GDM1 (cell line): Measurements from ENCODE around the gene DAAM1.

Source experiments
- DNase-seq: peaks from one replicate; lab custom pipeline; 2025; lab: John Stamatoyannopoulos, UW

DAAM1 gene

GRCh38 chr14:59314953-59315599 lies 126.6 kb downstream of the DAAM1 start:
- no peak for DNase-seq

GRCh38 chr14:59316151-59316830 lies 127.8 kb downstream of the DAAM1 start:
- no peak for DNase-seq

DNA sequence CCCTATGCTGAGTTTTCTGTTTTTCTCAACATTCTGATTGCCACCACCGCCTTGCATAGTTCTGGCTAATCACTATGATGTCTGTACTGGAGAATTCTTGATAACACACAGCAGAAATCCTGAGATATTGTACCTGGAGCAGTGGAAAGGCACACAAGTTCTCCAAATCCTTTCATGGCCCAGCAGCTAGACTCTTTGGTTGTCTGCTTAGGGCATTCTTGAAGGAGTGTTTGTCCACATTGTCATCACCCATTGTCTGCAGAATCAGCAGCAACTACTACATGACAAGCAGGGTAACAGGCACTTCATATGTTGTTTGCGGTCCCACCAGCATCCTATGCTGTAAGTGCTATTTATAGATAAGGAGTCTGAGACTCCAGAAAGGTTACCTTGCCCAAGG lies 128.9 kb downstream of the DAAM1 start:
- DNase-seq: no peak

DNA sequence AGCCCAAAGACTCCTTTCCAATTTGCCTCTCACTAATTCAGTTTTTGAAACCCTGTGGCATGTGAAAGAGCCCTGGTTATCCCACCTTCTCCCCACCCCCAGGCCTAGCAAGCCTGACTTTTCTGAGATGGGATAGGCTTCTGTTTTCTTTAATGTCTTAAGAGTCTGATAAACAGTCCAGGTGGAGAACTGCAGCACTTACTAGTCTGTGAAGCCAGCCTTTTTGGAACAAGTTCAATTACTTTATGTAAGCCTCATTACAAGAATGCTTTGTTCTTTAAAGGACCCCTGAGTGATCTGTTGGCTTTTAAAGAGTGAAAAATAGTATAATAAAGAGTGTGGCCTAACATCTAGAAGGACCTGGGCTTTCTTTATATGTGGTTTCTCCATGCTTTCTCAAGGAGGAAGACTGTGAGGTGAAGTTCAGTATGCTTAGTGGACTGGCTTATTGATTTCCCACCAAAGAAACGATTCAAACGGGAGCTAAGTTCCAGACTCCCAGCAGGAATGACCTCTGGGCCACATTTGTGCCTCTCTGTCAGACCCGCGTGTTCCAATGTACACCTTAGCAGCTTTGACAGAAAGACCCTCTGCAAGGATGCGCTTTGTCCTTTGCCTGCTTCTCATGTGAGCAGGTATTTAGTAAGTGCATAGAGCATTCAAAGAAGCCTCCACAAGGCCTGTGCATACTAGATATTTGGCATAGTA lies 129.5 kb downstream of the DAAM1 start:
- DNase-seq: no peak

- DNase-seq: no peak
Measured at GRCh38 chr14:59318908-59319307, 130.4 kb downstream of the DAAM1 start.

DNA sequence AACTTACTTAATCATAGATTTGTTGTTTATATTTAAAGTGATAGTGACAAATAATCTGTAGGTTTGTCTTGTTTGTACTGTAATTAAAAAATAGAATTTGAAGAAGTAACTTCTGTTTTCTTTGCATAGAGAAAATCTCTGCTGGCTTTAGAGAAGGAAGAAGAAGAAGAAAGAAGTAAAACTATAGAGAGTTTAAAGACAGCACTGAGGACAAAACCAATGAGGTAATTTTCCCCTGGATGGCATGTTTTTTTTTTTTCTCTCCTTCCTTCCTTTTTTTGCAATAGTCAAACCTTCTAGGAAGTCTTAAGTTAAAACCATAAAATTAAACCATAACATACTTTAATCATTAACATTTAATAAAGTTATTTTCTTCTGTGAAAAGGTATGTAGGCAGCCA lies 131.9 kb downstream of the DAAM1 start:
- no peak for DNase-seq

GRCh38 chr14:59320763-59321625 lies 132.5 kb downstream of the DAAM1 start:
- DNase-seq: no peak

DNA sequence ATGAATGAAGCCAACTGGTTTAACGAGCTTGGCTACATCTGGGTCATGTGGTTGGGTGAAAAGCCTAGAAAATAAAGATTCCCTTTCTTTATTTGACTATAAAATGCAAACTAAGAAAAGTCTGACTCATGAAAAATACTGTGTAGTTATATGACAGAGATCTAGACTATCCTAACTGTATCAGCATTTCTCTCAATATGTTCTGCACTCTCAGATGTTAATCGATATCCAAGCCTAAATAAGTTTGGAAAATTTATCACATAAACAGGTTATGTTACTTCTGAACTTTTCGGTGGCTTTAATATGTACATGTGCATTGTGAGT lies 133.1 kb downstream of the DAAM1 start:
- DNase-seq: no peak

GRCh38 chr14:59325906-59326305 lies 137.4 kb downstream of the DAAM1 start:
- DNase-seq: no peak

DNA sequence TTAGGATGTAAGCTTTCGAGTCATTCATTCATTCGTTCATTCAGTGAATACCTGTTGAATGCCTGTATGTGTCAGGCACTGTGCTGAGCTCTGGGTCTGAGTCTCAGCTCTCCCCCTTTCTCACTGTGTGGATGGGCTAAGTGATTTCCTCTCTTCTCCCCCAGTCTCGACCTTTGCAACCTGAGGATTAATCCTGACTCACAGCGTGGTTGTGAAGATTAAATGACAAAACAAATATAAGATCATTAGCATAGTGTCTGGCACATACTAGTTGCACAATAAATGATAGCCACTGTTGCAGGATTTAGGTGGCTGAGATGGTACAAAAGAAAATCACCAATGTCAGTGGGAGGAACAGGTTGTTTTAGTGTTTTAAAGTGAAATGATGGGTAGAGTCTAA lies 140.0 kb downstream of the DAAM1 start:
- no peak for DNase-seq

DNA sequence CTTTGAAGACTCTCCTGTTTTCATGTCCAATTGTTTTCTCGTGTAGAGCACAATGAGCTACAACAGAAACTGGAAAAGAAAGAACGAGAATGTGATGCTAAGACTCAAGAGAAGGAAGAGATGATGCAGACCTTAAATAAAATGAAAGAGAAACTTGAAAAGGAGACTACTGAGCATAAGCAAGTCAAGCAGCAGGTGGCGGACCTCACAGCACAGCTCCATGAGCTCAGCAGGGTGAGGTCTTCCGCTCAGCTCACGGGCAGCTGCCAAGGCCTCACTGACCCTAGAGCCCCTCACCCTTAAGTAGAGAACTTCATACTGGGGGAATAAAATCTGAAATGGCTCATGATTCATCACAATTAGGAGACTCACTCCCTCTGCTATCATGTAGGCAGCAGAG lies 142.0 kb downstream of the DAAM1 start:
- DNase-seq: no peak

GRCh38 chr14:59331217-59331616 lies 142.8 kb downstream of the DAAM1 start:
- no peak for DNase-seq

- DNase-seq: no peak
Measured at GRCh38 chr14:59332727-59333126, 144.3 kb downstream of the DAAM1 start.

DNA sequence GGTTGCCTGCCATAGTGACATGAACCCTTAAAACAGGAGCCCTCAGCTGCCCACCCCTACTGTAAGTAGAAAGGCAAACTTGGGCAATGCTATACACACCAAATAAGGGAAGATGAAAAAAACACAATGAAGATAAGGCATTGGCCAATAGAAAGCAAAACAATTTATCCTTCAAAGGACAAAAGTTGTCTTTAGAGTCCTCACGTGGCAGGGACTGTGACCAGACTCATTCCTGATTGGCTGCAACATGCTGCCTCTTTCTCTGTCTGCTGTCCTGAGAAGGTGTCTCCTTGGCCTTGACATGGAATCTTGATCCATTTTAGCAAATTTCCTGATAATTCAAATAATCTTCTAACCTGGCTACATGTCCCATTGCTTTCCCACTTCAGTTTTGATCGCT lies 144.8 kb downstream of the DAAM1 start:
- DNase-seq: no peak

DNA sequence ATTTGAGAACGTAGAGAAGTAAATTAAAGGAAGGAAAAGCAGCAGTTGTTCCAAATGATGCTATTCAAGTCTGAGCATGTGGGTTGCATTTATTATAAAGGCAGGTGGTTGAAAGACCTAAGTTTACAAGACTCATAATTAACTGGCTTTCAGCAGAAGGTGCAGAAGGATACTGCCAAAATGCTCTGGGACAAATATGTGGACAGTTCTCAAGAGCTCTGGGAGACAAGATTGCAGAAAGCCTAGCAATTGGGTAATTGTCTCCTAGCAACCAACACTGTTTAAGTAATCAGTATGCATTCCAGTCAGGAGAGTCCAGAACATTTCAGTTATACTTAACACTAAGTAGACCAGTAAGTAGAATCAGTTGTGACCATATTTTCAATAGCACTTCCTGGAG lies 145.2 kb downstream of the DAAM1 start:
- DNase-seq: no peak

DNA sequence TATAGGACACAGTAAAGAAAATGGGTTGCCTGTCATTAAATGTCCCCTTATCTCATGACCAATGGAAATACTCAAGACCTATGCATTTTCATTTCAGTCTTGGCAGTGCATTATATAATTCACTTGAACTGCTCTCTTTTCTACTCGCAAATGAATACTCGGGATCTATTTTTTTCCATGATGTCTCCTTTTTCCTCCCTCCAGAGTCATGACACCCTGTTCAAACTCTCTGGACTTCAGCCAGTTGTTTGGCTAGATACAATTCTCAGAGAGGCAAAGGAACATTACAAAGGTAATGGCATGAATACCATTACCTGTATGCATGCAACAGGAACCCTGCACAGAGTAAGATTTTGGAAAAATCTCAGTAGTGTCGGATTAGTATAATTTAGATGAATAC lies 145.8 kb downstream of the DAAM1 start:
- DNase-seq: no peak

- no peak for DNase-seq
Measured at GRCh38 chr14:59336098-59336497, 147.6 kb downstream of the DAAM1 start.

DNA sequence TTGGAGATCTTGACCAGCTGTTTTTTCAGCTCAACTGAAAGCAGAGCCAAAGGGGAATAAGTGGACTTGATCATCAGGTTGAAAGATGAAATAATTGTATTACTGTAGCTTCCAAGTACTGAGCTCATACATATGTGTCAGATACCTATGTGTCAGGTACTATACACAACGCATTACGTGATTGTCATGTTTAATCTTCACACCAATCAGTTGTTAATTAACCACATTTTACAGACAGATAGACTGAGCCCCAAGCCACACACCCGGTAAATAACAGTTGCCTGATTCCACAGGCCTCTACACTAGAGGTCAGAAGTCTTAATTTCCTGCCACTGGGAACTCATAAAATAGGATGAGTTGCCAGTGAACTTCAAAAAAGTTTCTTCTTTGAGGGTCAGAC lies 148.2 kb downstream of the DAAM1 start:
- no peak for DNase-seq

- DNase-seq: no peak
Measured at GRCh38 chr14:59337141-59337611, 148.7 kb downstream of the DAAM1 start.

GRCh38 chr14:59338761-59339160 lies 150.3 kb downstream of the DAAM1 start:
- no peak for DNase-seq

- DNase-seq: no peak
Measured at GRCh38 chr14:59339524-59340330, 151.3 kb downstream of the DAAM1 start.
